Prostate gland (tissue), 2 donors: ENCODE results near the gene WDR62.

Experiments used
- POLR2A ChIP-seq: fragments of 450-650 bp; IDR thresholded peaks from one replicate; pipeline ENCODE4 v1.6.1; 2016; ENCODE audit warnings: antibody characterized with exemption, mild to moderate bottlenecking
- POLR2AphosphoS5 ChIP-seq: sonication (generic); formaldehyde crosslinking; IDR thresholded peaks from one replicate; pipeline ENCODE4 v1.6.1; 2017; ENCODE audit warnings: antibody characterized with exemption
- TF ChIP-seq, protein P1 (sequence below), 4 experiments: fragments of 200-600 bp in 2 of 4; fragments of 450-650 bp in 2 of 4; sonication (generic) in 2 of 4; IDR thresholded peaks; 1 replicate in 3 of 4; 2 replicates in 1 of 4; pipeline ENCODE4 v1.5.1; 2016 to 2019; ENCODE audit warnings: antibody characterized with exemption in 4 of 4, mild to moderate bottlenecking in 2 of 4, moderate library complexity in 2 of 4

DNA sequence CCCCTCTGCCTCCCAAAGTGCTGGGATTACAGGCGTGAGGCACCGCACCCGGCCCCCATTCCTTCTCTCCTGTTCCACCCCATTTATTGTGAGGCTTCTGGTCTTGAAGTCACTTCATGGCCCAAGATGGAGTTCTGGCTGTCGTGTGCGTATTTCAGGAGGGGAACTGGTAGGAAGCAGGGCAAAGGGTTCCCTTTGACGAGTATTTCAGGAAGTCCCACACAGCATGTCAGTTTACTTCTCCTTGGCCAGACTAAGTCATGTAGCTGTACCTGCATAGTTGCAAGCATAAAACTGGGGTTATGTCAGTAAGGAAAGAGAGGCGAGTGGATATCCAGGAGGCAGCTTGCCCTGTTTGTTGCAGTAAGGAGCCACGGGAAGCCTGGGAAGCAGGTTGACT, 10.1 kb downstream of the WDR62 start:
- TF ChIP-seq, protein P1, sequence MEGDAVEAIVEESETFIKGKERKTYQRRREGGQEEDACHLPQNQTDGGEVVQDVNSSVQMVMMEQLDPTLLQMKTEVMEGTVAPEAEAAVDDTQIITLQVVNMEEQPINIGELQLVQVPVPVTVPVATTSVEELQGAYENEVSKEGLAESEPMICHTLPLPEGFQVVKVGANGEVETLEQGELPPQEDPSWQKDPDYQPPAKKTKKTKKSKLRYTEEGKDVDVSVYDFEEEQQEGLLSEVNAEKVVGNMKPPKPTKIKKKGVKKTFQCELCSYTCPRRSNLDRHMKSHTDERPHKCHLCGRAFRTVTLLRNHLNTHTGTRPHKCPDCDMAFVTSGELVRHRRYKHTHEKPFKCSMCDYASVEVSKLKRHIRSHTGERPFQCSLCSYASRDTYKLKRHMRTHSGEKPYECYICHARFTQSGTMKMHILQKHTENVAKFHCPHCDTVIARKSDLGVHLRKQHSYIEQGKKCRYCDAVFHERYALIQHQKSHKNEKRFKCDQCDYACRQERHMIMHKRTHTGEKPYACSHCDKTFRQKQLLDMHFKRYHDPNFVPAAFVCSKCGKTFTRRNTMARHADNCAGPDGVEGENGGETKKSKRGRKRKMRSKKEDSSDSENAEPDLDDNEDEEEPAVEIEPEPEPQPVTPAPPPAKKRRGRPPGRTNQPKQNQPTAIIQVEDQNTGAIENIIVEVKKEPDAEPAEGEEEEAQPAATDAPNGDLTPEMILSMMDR (IDR thresholded peaks at IDR 0.05): no peak
- TF ChIP-seq POLR2A (no peak), POLR2AphosphoS5 (no peak)
